ENCODE measurements around the gene PEAK1. TPM values are rescaled to one million over a fixed set of nuclear protein-coding genes. Genes with fewer than 3 reads are reported as not detected.

The PEAK1 gene
- total and polyA plus RNA-seq, 2 donors (not counting 1 experiment from before 2014, with no cell fraction given), result 61.0 to 91.8 TPM

GRCh38 chr15:77084436-77084835 lies 335.5 kb downstream of the PEAK1 start:
- Histone ChIP-seq H3K27me3 (ENCODE audit: control insufficient read depth, insufficient read depth, low read length) (no peaks in the 10 kb centered on the region), H3K36me3 (ENCODE audit: control insufficient read depth, insufficient read depth, low read length) (no peaks in the 10 kb centered on the region), H3K9ac (ENCODE audit: insufficient read depth, low read length) (no peak overlapping the region), H3K79me2 (ENCODE audit: control insufficient read depth, insufficient read depth, low read length) (no peaks in the 10 kb centered on the region), H3K27ac (ENCODE audit: insufficient read depth, low read length) (no peak overlapping the region), H3K4me3 (replicated peaks in 1 of 4; ENCODE audit: control extremely low read depth in 1 of 4, insufficient read depth in 1 of 4, low read depth in 3 of 4, low read length in 4 of 4) (no peak overlapping the region), H4K20me1 (ENCODE audit: control insufficient read depth, extremely low read depth, insufficient read depth, low read length) (no peaks in the 10 kb centered on the region), H3K4me2 (ENCODE audit: extremely low read depth, insufficient read depth, low read length) (no peak overlapping the region), H3K4me1 (ENCODE audit: control insufficient read depth, extremely low read depth, insufficient read depth, low read length) (peaks cover 15% of the 10 kb centered on the region), H2AFZ (ENCODE audit: low read length) (no peak overlapping the region), H3K9me3 (ENCODE audit: control insufficient read depth, insufficient read depth, low read depth, low read length) (no peaks in the 10 kb centered on the region)
- DNase-seq (ENCODE audit: low read depth in 2 of 2), result no peak
- TF ChIP-seq, protein P1, sequence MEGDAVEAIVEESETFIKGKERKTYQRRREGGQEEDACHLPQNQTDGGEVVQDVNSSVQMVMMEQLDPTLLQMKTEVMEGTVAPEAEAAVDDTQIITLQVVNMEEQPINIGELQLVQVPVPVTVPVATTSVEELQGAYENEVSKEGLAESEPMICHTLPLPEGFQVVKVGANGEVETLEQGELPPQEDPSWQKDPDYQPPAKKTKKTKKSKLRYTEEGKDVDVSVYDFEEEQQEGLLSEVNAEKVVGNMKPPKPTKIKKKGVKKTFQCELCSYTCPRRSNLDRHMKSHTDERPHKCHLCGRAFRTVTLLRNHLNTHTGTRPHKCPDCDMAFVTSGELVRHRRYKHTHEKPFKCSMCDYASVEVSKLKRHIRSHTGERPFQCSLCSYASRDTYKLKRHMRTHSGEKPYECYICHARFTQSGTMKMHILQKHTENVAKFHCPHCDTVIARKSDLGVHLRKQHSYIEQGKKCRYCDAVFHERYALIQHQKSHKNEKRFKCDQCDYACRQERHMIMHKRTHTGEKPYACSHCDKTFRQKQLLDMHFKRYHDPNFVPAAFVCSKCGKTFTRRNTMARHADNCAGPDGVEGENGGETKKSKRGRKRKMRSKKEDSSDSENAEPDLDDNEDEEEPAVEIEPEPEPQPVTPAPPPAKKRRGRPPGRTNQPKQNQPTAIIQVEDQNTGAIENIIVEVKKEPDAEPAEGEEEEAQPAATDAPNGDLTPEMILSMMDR (conservative IDR thresholded peaks at IDR 0.05 in 1 of 2, IDR thresholded peaks at IDR 0.05 in 1 of 2; ENCODE audit: low read depth in 1 of 2, low read length in 2 of 2), result no peak
- TF ChIP-seq EZH2 (IDR thresholded peaks at IDR 0.05; ENCODE audit: low read length, missing control alignments), result no peak

GRCh38 chr15:77083381-77084160 lies 336.3 kb downstream of the PEAK1 start:
- H3K4me1 ChIP-seq (ENCODE audit: control insufficient read depth, extremely low read depth, insufficient read depth, low read length), result peaks cover 15% of the 10 kb centered on the region
- no peaks in the 10 kb centered on the region for H3K36me3 ChIP-seq (ENCODE audit: control insufficient read depth, insufficient read depth, low read length)
- peak in 1 of 2 donors; percentile 76 for DNase-seq (ENCODE audit: low read depth in 2 of 2)
- TF ChIP-seq EZH2 (IDR thresholded peaks at IDR 0.05; ENCODE audit: low read length, missing control alignments), result no peak
- TF ChIP-seq, protein P1 (conservative IDR thresholded peaks at IDR 0.05 in 1 of 2, IDR thresholded peaks at IDR 0.05 in 1 of 2; ENCODE audit: low read depth in 1 of 2, low read length in 2 of 2), result no peak
- H3K4me2 ChIP-seq (ENCODE audit: extremely low read depth, insufficient read depth, low read length), result peak overlapping the region; percentile 15
- H4K20me1 ChIP-seq (ENCODE audit: control insufficient read depth, extremely low read depth, insufficient read depth, low read length), result no peaks in the 10 kb centered on the region
- H2AFZ ChIP-seq (ENCODE audit: low read length), result peak overlapping the region; percentile 47
- H3K79me2 ChIP-seq (ENCODE audit: control insufficient read depth, insufficient read depth, low read length), result no peaks in the 10 kb centered on the region
- H3K27ac ChIP-seq (ENCODE audit: insufficient read depth, low read length), result no peak overlapping the region
- H3K9me3 ChIP-seq (ENCODE audit: control insufficient read depth, insufficient read depth, low read depth, low read length), result no peaks in the 10 kb centered on the region
- H3K9ac ChIP-seq (ENCODE audit: insufficient read depth, low read length), result no peak overlapping the region
- no peaks in the 10 kb centered on the region for H3K27me3 ChIP-seq (ENCODE audit: control insufficient read depth, insufficient read depth, low read length)
- H3K4me3 ChIP-seq (replicated peaks in 1 of 4; ENCODE audit: control extremely low read depth in 1 of 4, insufficient read depth in 1 of 4, low read depth in 3 of 4, low read length in 4 of 4), result peak overlapping the region in 2 of 4 experiments; percentile 12 to 22

GRCh38 chr15:77081971-77082370 lies 337.9 kb downstream of the PEAK1 start:
- Histone ChIP-seq H3K4me3 (replicated peaks in 1 of 4; ENCODE audit: control extremely low read depth in 1 of 4, insufficient read depth in 1 of 4, low read depth in 3 of 4, low read length in 4 of 4) (no peak overlapping the region), H3K9me3 (ENCODE audit: control insufficient read depth, insufficient read depth, low read depth, low read length) (no peaks in the 10 kb centered on the region), H3K36me3 (ENCODE audit: control insufficient read depth, insufficient read depth, low read length) (no peaks in the 10 kb centered on the region), H3K27me3 (ENCODE audit: control insufficient read depth, insufficient read depth, low read length) (no peaks in the 10 kb centered on the region), H3K27ac (ENCODE audit: insufficient read depth, low read length) (no peak overlapping the region), H2AFZ (ENCODE audit: low read length) (no peak overlapping the region), H3K4me1 (ENCODE audit: control insufficient read depth, extremely low read depth, insufficient read depth, low read length) (peaks cover 15% of the 10 kb centered on the region), H3K4me2 (ENCODE audit: extremely low read depth, insufficient read depth, low read length) (no peak overlapping the region), H3K9ac (ENCODE audit: insufficient read depth, low read length) (no peak overlapping the region), H3K79me2 (ENCODE audit: control insufficient read depth, insufficient read depth, low read length) (no peaks in the 10 kb centered on the region), H4K20me1 (ENCODE audit: control insufficient read depth, extremely low read depth, insufficient read depth, low read length) (no peaks in the 10 kb centered on the region)
- TF ChIP-seq, protein P1 (conservative IDR thresholded peaks at IDR 0.05 in 1 of 2, IDR thresholded peaks at IDR 0.05 in 1 of 2; ENCODE audit: low read depth in 1 of 2, low read length in 2 of 2), result no peak
- TF ChIP-seq EZH2 (IDR thresholded peaks at IDR 0.05; ENCODE audit: low read length, missing control alignments), result no peak
- DNase-seq (ENCODE audit: low read depth in 2 of 2), result peak in 1 of 2 donors; percentile 60

Data from fibroblast of lung (primary cell).